ENCODE results near the gene ETV5.

DNA sequence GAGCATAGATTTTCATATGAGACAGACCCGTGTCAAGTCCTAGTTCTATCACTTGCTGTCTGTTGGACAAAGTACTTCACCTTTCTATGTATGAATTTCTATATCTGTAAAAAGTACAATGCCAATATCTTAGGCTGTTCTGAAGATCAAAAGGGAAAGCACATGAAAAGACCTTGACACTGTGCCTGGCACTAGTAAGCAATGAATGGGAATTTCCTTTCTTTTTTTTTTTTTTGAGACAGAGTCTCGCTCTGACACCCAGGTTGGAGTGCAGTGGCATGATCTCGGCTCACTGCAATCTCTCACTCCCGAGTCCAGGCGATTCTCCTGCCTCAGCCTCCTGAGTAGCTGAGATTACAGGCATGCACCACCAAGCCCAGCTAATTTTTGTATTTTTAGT, 35.4 kb upstream of the ETV5 start:
- TF ChIP-seq NFE2L2 (conservative IDR thresholded peaks at IDR 0.05; ENCODE audit: low read length) (no peak), POLR2A (IDR thresholded peaks at IDR 0.05; ENCODE audit: low read length) (no peak), JUNB (IDR thresholded peaks at IDR 0.05) (no peak), HES2 (IDR thresholded peaks at IDR 0.05) (no peak), NPAS2 (CRISPR knock-in tag; IDR thresholded peaks at IDR 0.05; ENCODE audit: borderline replicate concordance) (no peak), CBX8 (IDR thresholded peaks at IDR 0.05) (no peak), MAX (IDR thresholded peaks at IDR 0.05) (no peak), CBX2 (IDR thresholded peaks at IDR 0.05; ENCODE audit: borderline replicate concordance, low read depth) (no peak), SMC3 (IDR thresholded peaks at IDR 0.05) (no peak), PHF8 (IDR thresholded peaks at IDR 0.05; ENCODE audit: borderline replicate concordance, low read depth) (no peak), EP300 (IDR thresholded peaks at IDR 0.05) (no peak), ZNF302 (CRISPR knock-in tag; IDR thresholded peaks at IDR 0.05) (no peak), CHD4 (IDR thresholded peaks at IDR 0.05; ENCODE audit: borderline replicate concordance) (no peak)
- TF ChIP-seq, protein P1, sequence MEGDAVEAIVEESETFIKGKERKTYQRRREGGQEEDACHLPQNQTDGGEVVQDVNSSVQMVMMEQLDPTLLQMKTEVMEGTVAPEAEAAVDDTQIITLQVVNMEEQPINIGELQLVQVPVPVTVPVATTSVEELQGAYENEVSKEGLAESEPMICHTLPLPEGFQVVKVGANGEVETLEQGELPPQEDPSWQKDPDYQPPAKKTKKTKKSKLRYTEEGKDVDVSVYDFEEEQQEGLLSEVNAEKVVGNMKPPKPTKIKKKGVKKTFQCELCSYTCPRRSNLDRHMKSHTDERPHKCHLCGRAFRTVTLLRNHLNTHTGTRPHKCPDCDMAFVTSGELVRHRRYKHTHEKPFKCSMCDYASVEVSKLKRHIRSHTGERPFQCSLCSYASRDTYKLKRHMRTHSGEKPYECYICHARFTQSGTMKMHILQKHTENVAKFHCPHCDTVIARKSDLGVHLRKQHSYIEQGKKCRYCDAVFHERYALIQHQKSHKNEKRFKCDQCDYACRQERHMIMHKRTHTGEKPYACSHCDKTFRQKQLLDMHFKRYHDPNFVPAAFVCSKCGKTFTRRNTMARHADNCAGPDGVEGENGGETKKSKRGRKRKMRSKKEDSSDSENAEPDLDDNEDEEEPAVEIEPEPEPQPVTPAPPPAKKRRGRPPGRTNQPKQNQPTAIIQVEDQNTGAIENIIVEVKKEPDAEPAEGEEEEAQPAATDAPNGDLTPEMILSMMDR (IDR thresholded peaks at IDR 0.05) = no peak

All from A549 (cell line).